Embryonic facial prominence (tissue), 1 donor: ENCODE results near the gene PAX9.

ENCODE experiments used
- DNase-seq: peaks from one replicate; pipeline ENCODE4 v3.0.0-alpha.2; 2016; ENCODE audit errors: extremely low spot score

Gene PAX9

GRCh38 chr14:36655963-36656686, 5.5 kb upstream of the PAX9 start:
- no peak for DNase-seq

DNA sequence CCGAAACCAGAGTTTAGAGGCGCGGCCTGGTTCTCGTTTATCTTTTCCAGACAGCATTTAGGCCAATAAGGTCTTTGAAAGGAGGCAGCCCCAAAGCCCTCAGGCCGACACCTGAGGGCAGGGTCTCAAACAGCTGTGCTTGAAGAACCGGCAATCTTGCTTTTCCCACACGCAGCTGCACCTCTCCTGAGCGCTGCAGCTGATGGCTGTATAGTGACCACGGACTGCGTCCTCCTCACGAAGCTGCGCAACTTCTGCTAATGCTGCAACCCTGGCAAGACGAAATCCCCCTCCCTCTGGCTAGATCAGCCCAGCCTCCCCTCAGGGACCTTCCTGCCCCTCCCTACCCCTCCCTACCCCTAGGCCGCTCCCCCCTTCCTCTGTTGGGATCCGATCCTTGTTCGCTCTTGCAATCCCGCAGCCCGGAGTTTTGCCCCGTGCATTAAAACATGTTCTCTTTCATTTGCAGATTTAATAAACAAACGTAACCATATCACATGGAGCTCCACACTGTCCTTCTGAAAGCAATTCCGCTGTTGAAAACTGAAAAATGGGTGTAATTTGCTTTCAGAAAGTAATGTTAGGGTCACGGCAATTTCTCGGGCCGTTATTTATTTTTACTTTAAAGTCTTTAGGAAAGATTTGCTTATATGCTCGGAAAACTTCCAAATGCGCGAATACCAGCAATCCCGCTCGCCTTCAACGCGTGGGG, 4.8 kb upstream of the PAX9 start:
- DNase-seq = no peak

- DNase-seq = no peak
Measured at GRCh38 chr14:36657399-36658122, 4.1 kb upstream of the PAX9 start.

DNA sequence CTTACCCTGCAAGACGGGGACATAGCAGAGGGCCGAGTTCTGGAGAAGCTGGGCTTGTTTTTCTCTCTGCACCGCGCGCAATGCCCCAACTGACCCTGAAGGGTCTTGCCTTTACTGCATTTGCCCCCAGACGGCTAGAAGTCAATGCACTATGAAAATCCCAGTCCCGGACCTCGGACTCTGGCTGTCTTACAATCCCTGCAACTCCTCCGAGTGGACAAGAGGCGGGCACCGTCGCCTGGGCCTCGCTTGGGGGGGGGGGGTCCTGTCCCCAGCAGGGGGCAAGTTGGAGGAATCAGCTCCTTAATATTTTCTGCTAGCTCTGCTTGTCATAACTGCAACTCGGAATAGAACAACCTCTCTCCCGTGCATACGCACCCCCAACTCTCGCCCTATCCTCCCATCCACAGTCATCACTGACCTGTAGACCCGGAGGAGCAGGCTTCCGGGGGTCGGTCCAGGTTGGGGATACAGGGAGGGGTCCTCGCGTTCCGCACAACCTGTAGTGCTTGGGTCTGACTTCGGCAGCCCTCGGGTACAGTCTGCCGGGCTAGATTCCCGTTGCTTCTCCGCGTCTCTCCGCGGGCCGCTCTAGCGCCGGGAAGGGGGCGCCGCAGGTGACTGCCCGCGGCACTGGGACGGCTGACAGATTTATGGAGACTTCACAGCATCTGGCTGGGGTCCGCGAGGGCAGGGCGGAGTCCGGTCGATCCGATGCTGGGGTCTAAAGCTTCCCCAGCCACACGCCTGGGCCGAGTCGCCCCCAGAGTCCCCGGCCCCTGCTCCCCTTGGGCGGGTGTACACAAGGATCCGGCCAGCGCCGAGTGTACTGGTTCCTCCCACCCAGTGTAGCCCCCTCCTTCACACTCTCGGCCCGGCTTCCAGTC, 3.3 kb upstream of the PAX9 start:
- DNase-seq = no peak

DNA sequence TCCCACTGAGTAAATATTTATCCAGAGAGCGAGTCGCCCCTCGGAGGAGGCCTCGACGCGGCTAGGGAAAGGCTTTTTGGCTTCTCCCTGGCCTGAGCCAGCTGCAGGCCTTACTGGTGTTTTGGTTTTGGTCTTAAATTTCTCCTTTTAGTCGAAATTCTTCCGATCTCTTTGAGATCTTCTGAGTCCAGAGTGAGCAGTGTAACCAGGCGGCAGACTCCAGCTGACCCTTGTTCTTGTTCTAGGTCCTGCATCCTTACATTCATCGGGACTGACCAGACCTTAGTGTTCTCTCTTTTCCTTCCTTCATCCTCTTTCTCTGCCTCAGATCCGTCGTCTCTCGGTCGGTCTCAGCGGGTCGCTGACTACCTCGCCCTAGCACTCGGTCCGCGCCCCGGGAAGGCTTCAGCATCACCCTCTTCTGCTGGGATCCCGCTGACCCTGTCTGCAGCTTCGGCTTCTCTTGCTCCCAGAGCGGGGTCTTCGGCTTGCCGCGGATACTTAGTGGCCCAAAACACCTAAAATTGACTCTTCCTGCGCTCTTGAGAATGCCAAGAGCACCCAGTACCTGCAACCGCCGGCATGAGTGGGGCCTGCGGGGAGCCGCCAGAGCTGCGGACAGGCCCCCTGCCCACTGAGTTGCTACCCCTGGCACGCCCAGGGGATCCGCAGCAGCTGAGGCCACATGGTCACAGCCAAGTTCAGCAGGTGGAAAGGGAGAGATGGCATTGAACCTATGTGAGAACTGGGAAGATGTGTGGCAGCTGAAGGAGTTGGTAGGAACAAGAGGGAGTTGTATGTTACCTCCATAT, 2.4 kb upstream of the PAX9 start:
- no peak for DNase-seq

DNA sequence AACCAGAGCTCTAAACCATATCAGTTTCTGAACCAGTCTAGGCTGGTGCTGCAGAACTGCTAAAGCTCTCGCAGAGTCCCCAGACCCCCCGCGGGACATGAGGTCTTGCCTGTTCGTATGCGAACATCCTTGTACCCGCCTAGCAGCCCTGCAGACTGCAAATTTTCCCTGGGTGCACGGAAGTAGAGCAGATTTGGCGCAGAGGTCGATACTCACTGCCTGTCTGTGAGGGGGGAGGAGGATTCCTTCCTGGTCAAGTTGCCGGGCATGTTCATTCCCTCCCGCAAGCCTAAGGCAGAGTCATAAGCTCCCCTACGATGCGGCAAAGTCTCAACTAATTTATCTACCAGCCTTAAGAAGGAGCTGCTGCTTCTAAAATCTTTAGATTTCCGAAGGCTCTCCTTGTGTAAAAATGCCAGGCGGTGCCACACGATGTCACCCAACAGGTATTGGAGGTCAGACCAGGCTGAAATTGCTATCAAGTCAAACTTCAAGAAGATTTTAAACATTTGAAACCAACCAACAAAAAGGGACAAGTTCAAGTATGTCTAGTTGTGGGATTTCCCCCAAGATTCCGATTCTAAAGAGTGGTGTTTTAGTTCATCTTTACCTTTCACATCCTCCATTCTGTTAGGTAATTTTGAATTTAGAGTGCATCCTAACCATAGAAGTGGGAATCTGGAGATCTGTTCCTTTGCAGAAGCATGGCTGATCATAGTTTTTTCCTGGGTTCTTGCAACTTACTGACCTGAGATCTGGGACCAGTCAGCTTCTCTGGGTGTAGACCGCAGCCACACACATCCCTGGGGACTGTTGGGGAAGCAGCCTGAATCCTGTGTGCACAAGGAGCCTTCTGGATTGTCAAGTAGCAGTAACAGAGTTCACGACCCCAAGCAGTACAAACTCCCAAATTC, 1.6 kb upstream of the PAX9 start:
- no peak for DNase-seq

DNA sequence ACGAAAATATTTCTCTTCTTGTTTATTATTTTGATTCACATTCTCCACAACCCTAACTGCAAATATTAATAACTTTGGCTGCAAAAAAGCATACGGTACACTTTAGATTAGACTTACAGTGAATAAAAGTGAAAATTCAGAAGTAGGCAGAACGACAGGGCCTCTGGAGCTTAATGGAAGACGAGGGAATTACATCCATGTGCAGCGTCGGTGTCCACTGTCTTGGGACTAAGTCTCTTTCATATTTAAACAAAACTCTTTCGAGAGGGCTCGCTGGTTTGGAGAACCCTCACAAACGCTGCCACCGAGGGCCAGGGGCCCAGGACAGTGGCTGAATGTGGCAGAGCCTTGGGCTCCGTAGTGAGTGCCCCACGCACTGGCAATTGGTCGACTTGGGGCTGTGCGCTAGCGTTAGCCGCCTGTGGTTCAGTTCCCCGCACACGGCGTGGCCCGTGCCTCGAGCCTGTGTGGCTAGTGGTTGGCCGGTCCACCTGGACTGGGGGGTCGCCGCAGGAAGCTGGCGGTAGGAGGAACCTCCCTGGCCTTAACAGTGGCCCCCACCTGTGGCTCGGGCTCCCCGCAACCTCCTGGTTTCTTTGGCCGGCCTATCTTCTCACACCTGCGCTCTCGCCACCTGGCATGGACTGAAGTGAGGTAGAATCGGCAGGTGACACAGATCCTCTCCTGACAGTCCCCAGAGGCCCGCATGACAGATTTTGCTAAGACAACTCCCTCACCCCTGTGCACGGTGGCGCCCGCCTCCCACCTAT, 739 bp upstream of the PAX9 start:
- DNase-seq = no peak

- no peak for DNase-seq
Measured at GRCh38 chr14:36662258-36662542, 540 bp downstream of the PAX9 start.

DNA sequence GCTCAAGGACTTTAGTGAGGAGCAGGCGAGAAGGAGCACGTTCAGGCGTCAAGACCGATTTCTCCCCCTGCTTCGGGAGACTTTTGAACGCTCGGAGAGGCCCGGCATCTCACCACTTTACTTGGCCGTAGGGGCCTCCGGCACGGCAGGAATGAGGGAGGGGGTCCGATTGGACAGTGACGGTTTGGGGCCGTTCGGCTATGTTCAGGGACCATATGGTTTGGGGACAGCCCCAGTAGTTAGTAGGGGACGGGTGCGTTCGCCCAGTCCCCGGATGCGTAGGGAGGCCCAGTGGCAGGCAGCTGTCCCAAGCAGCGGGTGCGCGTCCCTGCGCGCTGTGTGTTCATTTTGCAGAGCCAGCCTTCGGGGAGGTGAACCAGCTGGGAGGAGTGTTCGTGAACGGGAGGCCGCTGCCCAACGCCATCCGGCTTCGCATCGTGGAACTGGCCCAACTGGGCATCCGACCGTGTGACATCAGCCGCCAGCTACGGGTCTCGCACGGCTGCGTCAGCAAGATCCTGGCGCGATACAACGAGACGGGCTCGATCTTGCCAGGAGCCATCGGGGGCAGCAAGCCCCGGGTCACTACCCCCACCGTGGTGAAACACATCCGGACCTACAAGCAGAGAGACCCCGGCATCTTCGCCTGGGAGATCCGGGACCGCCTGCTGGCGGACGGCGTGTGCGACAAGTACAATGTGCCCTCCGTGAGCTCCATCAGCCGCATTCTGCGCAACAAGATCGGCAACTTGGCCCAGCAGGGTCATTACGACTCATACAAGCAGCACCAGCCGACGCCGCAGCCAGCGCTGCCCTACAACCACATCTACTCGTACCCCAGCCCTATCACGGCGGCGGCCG, 1.1 kb downstream of the PAX9 start:
- DNase-seq = no peak

GRCh38 chr14:36663404-36664321, 2.0 kb downstream of the PAX9 start:
- no peak for DNase-seq

- DNase-seq = no peak
Measured at GRCh38 chr14:36664322-36665193, 2.9 kb downstream of the PAX9 start.

DNA sequence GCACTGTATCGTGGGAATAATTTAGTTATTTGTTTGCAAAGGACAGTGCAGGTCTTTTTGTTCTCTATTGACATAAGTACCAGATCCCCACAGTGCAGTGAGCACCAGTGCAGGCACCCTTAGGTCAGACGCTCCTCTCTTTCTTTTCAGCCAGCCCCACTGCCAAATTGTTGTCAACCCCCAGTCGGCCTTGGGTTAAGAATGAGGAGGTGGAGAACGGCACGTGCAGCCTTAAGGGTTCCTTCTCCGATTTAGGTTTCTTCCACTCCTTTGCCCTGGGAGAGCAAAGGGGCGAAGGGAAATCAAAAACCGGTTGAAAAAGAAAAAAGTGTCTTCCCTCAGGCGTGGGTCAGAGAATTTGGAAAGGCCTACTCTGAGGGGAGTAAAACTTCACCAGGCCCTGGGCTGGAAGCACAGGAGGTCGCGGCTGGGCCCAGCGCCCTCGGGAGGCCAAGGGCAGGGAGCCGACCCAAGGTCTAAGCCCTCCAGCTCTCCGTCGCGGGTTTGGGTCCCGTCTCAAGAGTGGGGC, 4.3 kb downstream of the PAX9 start:
- DNase-seq = no peak

- DNase-seq = no peak
Measured at GRCh38 chr14:36666416-36667206, 5.0 kb downstream of the PAX9 start.

- DNase-seq = no peak
Measured at GRCh38 chr14:36667679-36668078, 6.0 kb downstream of the PAX9 start.

DNA sequence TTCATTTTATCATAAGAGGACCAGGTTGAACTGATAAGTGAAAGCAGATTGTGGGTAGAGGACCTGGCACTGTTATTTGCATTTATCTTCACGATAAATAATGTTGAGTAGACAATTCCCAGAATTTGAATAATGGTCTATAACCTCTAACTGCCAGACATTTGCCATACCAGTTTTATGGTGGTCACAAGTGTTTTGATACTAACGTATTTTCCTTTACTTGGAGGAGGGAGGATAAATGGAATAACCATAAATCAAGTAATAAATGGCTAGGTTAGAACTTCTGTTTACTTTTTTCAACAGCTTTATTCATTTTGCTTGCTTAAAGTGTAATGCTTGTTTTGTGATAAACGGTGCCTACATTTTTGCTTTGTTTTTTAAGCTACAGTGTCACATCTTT, 9.5 kb downstream of the PAX9 start:
- no peak for DNase-seq
